PC-9 (cell line): Measurements from ENCODE around the gene THSD7B.

Experiments used
- CTCF ChIP-seq: fragments of 200-600 bp; sonication (generic); conservative IDR thresholded peaks from 2 replicates; pipeline ENCODE4 v1.6.1; 2017; ENCODE audit warnings: mixed run types, antibody characterized with exemption, mild to moderate bottlenecking, moderate library complexity
- EZH2 ChIP-seq: fragments of 200-600 bp; sonication (generic); IDR thresholded peaks from 2 replicates; pipeline ENCODE4 v1.8.0; 2017; ENCODE audit warnings: antibody characterized with exemption, low read depth

DNA sequence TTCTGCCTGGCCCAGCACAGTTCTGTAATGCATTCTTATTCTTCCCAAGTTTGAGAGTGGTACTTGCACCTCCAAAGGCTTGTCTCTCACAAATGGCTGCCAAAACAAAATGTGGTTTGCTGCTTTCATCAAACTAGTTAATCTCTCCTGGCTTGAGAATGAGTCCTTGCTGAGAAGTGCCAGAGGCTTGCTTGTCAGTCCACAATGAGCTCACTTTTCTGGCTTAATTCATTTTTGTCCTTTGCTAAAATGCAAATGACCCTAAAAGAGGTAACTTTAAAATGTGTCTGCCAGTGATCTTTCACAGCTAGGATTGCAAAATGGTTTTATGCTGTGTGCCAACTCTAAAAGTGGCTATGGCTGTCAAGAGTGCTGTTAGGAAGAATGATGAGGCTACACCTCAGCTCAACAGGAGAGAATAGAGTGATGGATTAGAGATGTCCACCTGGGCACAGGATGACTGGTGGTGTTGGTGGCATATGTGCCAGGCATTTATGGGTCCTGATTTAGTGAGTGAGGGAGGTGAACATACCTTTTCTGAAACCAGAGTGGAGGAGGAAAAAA lies 907.7 kb downstream of the THSD7B start:
- TF ChIP-seq EZH2 (no peak), CTCF (no peak)
